Activated naive CD4-positive, alpha-beta T cell treated with anti-CD3 and anti-CD28 coated beads, Interleukin-2, amount 10 ng/mL, durations not matched to agents 5 hours and 36 hours (primary cell): ENCODE measurements around the gene NECTIN1. TPM values are rescaled to one million over a fixed set of nuclear protein-coding genes. Genes with fewer than 3 reads are reported as not detected.

Experiments used
- total RNA-seq, 2 experiments: library from RNA; stranded (reverse); gene quantifications; one replicate each; pipeline ENCODE4 v1.2.3, GENCODE V29; 2021

NECTIN1 gene, protein sequence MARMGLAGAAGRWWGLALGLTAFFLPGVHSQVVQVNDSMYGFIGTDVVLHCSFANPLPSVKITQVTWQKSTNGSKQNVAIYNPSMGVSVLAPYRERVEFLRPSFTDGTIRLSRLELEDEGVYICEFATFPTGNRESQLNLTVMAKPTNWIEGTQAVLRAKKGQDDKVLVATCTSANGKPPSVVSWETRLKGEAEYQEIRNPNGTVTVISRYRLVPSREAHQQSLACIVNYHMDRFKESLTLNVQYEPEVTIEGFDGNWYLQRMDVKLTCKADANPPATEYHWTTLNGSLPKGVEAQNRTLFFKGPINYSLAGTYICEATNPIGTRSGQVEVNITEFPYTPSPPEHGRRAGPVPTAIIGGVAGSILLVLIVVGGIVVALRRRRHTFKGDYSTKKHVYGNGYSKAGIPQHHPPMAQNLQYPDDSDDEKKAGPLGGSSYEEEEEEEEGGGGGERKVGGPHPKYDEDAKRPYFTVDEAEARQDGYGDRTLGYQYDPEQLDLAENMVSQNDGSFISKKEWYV
- under 1 TPM; 0.46 to 0.55 TPM for total RNA-seq

GRCh38 chr11:119728651-119729580, at the start of gene NECTIN1:
NECTIN1 (minus strand) TSS chr11:119729200; CDS start chr11:119728553, 647 bp downstream.

